GM21515 (cell line): ENCODE data around the gene CHN1.

Experiments used
- ATAC-seq: cut with Tn5 transposase; IDR thresholded peaks from one replicate; pipeline ENCODE4 v1.9.1; 2021; ENCODE audit not compliant: unreplicated experiment

CHN1 gene, protein sequence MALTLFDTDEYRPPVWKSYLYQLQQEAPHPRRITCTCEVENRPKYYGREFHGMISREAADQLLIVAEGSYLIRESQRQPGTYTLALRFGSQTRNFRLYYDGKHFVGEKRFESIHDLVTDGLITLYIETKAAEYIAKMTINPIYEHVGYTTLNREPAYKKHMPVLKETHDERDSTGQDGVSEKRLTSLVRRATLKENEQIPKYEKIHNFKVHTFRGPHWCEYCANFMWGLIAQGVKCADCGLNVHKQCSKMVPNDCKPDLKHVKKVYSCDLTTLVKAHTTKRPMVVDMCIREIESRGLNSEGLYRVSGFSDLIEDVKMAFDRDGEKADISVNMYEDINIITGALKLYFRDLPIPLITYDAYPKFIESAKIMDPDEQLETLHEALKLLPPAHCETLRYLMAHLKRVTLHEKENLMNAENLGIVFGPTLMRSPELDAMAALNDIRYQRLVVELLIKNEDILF

DNA sequence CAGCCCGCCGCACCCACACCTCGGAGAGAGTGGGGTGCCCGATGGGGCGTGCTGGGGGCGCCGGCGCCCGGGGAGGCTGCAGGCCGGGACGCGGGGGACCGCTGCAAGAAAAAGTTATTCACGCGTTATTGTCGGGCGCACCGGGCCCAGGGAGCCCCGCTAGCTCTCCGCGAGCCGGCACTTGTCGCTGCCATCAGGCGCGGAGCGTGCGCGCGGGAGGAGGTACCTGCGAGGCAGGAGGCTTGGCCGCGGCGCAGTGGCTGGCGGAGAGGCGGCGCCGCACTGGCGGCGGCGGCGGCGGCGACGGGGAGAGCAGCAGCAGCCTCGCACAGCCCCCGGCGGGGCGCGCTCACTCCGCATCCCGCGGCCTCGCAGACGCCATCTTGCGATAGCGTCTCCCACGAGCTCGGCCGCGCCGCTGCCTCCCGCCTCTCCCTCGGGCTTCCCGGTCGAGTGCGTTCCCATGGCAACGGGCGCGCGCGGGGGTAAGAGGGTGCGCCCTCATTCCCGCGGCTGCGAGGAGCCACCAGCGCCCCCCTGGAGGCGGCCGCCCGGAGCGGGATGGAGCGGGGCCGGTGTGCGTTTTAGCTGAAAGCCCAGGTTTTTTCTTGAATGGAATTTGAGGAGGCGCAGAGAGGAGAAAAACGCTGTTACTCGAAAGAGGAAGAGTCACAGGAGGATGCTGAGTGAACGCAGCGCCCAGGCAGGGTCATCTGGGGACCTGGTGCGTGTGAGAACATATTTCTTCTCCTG lies at the start of gene CHN1:
Gene CHN1, minus strand, starts transcription at position 402 of the 753 bp plus-strand sequence. CDS start 469 bp downstream, outside the sequence.
- peak; percentile 84 for ATAC-seq

DNA sequence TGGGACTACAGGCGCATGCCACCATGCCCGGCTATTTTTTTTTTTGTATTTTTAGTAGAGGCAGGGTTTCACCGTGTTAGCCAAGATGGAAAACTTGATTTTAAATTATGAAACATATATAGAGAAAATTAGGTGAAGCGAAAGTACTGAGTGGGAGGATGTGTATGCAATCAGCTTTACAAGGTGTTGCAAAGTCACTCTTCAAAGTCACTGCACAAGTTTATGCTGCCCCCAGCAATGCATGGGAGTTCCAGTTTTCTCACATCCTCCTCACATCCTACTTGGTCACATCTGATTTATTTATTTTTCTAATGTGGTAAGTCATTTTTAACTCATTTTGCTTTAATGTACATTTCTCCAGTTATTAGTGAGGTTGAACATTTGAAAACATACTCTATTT lies 49.2 kb upstream of the CHN1 start:
- no peak for ATAC-seq

DNA sequence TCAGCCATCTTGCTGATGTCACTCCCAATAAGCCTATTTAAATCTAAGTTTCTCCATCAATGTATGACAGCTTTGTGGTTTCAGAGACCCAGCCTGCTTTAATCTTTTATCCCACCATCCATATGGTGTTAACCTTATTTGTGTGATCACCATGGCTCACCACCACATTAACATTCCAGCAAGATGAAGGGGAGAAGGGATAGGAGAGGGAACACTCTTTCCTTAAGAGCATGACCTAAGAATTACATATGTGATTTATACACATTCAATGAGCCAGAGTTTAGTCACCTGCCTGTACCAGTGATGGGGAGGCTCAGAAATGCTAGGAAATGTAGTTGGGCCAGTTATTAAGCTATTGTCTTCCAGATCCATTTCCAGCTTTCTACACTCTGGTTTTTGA lies 44.5 kb upstream of the CHN1 start:
- no peak for ATAC-seq

DNA sequence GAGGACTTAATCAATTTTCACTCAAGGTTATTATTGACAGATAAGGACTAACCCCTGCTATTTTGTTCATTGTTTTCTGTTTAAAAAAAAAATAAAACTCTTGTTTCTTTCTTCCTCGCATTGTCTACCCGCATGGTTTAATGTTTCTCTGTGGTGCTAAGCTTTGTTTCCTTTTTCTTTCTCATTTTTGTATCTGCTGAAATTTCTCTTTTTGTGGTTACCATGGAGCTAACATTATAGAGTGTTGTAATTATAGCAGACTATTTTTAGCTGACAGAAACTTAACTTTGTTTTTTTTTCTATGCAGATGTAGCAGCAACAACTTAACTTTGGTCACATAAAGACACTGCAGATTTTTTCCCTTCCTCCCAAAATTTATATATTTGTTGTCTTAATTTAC lies 43.1 kb upstream of the CHN1 start:
- ATAC-seq = no peak

DNA sequence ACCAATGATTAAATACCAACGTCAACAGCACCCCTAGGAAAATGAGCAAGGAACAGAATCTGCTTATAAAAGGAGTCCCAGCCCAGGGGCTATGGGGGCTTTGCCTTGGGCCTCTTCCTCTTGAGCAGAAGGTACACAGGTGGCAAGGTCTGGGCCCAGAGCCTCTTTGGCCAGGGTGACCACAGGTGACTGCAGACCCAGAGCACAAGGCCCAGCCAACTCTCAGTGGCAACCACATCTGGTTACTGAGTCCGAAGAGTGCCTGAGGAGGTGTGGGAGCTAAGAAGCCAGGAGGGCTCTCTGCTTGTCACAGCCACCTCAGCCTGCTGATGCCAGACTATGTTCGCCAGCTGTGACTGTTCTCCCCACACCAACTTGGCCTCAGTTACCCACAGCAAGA lies 34.3 kb upstream of the CHN1 start:
- no peak for ATAC-seq

- no peak for ATAC-seq
Measured at GRCh38 chr2:175039031-175039430, 33.9 kb upstream of the CHN1 start.

- ATAC-seq = no peak
Measured at GRCh38 chr2:175037941-175038340, 32.8 kb upstream of the CHN1 start.

GRCh38 chr2:175036582-175037018 lies 31.4 kb upstream of the CHN1 start:
- ATAC-seq = no peak

- no peak for ATAC-seq
Measured at GRCh38 chr2:175035806-175036205, 30.6 kb upstream of the CHN1 start.

DNA sequence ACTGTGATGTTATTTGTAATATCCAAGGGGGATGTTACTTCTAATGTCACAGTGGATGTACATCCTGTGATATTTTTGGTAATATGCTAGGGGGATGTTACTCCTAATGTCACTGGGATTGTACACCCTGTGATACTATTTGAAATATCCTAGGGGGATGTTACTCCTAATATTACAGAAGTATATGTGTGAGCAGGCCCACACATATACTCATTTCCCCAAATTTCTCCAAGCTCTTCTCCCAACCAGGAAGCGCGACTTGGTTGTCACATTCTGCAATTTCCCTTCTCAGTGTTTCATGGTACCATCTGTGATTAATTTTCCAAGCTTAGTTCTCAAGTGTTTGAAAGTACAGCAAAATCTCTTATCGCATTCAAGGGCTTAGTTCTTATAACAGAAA lies 29.5 kb upstream of the CHN1 start:
- ATAC-seq = no peak

DNA sequence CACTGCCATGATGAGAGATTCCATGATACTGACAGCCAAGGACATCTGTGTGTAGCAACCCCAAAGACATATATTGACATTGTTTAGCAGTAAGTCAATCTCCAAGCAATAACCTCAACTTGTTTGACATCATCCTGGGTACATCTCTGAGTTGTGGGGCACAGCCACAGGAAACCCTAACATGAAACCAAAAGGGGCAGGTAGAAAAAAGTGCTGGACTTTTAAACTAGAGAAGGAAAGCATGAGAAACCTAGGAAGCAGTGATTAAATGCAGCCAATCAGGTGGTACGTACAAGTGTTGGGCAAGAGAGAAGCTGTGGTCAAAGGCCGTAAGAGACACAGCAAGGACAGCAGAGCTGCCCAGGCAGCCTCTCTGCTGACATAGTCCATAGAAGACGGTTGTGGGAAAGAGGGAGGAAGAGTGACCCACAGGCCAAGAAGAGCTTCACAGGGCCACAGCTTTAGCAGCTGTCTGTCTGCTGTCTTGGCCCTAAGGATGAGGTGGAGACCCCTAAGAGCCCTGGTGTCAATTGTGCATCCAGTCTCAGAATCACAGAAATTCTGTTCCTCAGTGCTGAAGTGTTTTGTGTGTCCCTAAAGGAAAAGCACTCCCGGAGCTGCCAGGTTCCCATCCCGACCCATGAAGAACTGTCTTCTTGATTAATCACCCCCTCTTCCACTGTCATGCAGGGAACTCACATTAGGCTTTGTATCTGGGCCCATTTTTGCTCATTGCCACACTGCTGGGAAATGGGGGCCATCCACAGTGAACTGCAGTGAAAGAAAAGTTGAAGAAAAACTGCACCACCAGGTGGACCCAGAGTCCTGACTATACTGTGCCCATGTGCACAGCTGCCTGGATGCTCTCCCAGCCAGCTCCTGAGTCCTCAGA lies 25.4 kb upstream of the CHN1 start:
- no peak for ATAC-seq

DNA sequence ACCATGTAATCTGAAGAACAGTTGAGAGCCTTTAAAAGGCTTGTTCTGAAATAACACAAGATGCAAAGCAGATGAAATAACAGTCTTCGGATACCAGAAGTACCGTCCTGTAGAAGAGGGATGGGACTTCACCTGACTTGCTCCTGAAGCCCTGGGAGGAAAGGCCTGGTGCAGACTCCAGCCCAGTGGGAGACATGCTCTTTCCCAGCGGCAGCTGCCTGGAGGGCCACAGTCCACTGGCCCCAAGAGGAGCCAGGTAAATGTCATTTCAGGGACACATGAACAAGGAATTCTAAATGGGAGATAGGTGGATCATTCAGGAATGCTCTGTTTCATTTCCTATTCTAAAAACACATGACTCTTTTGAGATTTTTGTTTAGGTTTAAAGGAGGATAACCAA lies 22.6 kb upstream of the CHN1 start:
- no peak for ATAC-seq

- no peak for ATAC-seq
Measured at GRCh38 chr2:175026385-175026784, 21.2 kb upstream of the CHN1 start.

- ATAC-seq = no peak
Measured at GRCh38 chr2:175025946-175026345, 20.8 kb upstream of the CHN1 start.

DNA sequence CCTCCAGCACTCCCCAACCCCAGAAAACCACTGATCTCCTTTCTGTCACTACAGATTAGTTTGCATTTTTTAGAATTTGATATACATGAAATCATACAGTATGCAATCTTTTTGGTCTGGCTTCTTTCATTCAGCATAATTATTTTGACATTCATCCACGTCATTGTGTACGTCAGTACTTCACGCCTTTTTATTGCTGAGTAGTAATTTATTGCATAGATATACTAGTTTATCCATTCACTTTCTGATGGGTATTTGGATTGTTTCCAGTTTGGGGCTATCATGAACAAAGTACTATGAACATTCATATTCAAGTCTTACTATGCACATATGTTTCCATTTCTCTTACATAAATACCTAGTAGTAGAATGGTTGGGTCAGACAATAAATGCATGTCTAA lies 20.1 kb upstream of the CHN1 start:
- no peak for ATAC-seq

DNA sequence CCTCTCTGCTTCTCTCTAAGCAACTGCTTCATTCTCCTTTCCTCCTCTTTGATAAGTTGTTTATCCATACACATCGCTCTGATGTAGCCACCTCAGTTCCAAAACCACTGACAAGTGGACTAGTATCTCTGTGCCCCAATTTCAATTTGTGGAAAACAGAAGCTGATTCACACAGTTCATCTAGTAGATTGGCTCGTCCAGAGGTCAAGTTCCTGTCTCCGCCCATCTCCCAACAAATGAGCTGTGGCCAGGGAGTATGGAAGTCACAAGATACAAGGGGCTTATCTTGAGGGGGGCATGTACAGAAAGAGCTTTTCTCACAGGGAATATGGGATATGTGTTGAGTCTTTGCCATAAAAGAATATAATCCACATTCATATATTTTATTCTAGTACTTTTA lies 17.7 kb upstream of the CHN1 start:
- no peak for ATAC-seq

DNA sequence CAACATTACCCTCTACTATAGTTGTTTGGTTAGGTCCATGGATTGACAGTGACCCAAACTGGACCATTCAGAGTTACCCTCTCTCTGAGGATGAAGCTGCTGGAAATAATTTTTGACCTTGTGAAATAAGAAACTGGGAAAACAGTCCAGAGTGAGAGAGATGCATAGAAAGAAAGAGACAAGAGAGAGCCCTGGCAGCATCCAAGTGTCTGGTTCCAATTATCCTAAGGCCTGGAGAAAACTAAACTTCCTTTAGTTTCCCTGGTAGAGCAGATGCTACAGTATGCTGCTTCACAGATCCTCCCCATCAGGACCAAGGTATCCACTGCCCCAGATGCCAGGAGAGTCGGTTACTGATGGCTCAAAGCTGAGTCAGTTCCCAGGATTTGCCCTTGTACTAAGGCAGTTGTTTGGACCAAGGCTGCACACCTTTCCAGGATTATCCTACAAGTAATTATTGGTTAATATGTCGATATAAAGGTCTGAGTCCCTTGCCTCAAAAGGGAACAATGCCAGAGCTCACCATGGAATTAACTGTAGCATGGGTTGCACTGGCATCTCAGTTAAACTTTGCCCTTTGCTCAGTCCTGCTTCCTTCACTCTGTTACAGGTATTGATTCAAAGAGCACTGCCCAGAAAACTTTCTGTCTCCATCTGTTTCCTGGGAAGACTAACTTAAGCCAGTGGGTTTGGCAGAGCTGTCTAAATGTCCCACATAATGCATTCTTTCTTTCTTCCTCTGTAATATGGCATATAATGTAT lies 14.6 kb upstream of the CHN1 start:
- ATAC-seq = no peak

- ATAC-seq = no peak
Measured at GRCh38 chr2:175017618-175018414, 12.6 kb upstream of the CHN1 start.

- no peak for ATAC-seq
Measured at GRCh38 chr2:175015340-175015739, 10.2 kb upstream of the CHN1 start.

GRCh38 chr2:175012516-175012915 lies 7.3 kb upstream of the CHN1 start:
- ATAC-seq = no peak
